Endothelial cell of umbilical vein (primary cell): ENCODE measurements around the gene CDC7. TPM values are rescaled to one million over a fixed set of nuclear protein-coding genes. Genes with fewer than 3 reads are reported as not detected.

Experiments used
- BruUV-seq: library from RNA; stranded (reverse); fragments of 400-500 nt; replicated peaks from 2 replicates; lab custom pipeline; 2021; lab: Mats Ljungman, UMichigan
- CTCF ChIA-PET: fragments of 300-600, 350-600 bp; sonication (Branson Sonifier 250); formaldehyde crosslinking; loops from one replicate; lab custom pipeline; 2021; ENCODE audit warnings: antibody characterized with exemption, inconsistent platforms; lab: Charles Lee
- POLR2A ChIA-PET: fragments of 300-600, 350-600 bp; sonication (Branson Sonifier 250); formaldehyde crosslinking; loops from one replicate; lab custom pipeline; 2021; ENCODE audit warnings: antibody characterized with exemption, inconsistent platforms; lab: Charles Lee
- DNase-seq: peaks from one replicate; pipeline ENCODE4 v3.0.0-alpha.2; 2011; ENCODE audit warnings: low read depth, low spot score
- FAIRE-seq: peaks from 2 replicates; lab custom pipeline; 2011; peaks lifted over from hg19 to GRCh38; lab: Jason Lieb, UNC
- H2AFZ ChIP-seq: 2 replicates; pipeline ENCODE4 v1.6.0; 2012; ENCODE audit warnings: low read depth, low read length, control low read depth, inconsistent platforms
- H3K27ac ChIP-seq: 2 replicates; pipeline ENCODE4 v1.5.1; 2011; ENCODE audit warnings: low read depth, mild to moderate bottlenecking, control low read depth, low read length, moderate library complexity; ENCODE audit not compliant: insufficient read depth
- H3K27me3 ChIP-seq, 2 experiments: 2 replicates each; pipeline versions ENCODE4 v1.6.0 to v1.6.1; 2011; ENCODE audit warnings: low read length in 2 of 2, mixed read lengths in 1 of 2; ENCODE audit not compliant: control insufficient read depth in 2 of 2, insufficient read depth in 2 of 2
- H3K36me3 ChIP-seq, 2 experiments: 2 replicates in 1 of 2; 3 replicates in 1 of 2; pipeline ENCODE4 v1.5.1; 2011; ENCODE audit warnings: low read length in 2 of 2, mild to moderate bottlenecking in 1 of 2, moderate library complexity in 1 of 2; ENCODE audit not compliant: control insufficient read depth in 2 of 2, insufficient read depth in 2 of 2; ENCODE audit errors: extremely low read depth in 1 of 2
- H3K4me1 ChIP-seq: 3 replicates; pipeline ENCODE4 v1.5.1; 2011; ENCODE audit warnings: mild to moderate bottlenecking, low read length; ENCODE audit not compliant: control insufficient read depth, insufficient read depth; ENCODE audit errors: extremely low read depth
- H3K4me2 ChIP-seq: 2 replicates; pipeline ENCODE4 v1.6.1; 2011; ENCODE audit warnings: low read length, control low read depth, mixed read lengths; ENCODE audit not compliant: insufficient read depth
- H3K4me3 ChIP-seq, 3 experiments: fragments of 200-600 bp in 1 of 3; sonication (generic), shearing (Covaris generic) in 1 of 3; replicated peaks in 1 of 3; 2 replicates each; pipeline ENCODE4 v1.5.1; 2011 to 2016; ENCODE audit warnings: control low read depth in 3 of 3, low read length in 3 of 3, mild to moderate bottlenecking in 2 of 3, inconsistent platforms in 1 of 3, low read depth in 1 of 3, moderate library complexity in 1 of 3; ENCODE audit not compliant: insufficient read depth in 1 of 3
- H3K79me2 ChIP-seq: 2 replicates; pipeline ENCODE4 v1.6.0; 2012; ENCODE audit warnings: low read length, inconsistent platforms; ENCODE audit not compliant: control insufficient read depth, insufficient read depth
- H3K9ac ChIP-seq: replicated peaks from 2 replicates; pipeline ENCODE3; 2011; ENCODE audit warnings: low read length, control low read depth; ENCODE audit not compliant: insufficient read depth; ENCODE audit errors: extremely low read depth
- H3K9me1 ChIP-seq: replicated peaks from 3 replicates; pipeline ENCODE4 v1.6.0; 2011; ENCODE audit warnings: mild to moderate bottlenecking, low read length; ENCODE audit not compliant: control insufficient read depth, insufficient read depth; ENCODE audit errors: extremely low read depth
- H3K9me3 ChIP-seq: replicated peaks from 2 replicates; pipeline ENCODE4 v1.5.1; 2012; ENCODE audit warnings: low read length, inconsistent platforms; ENCODE audit not compliant: control insufficient read depth, insufficient read depth
- H4K20me1 ChIP-seq: replicated peaks from 2 replicates; pipeline ENCODE3; 2011; ENCODE audit warnings: mild to moderate bottlenecking, low read length; ENCODE audit not compliant: control insufficient read depth, insufficient read depth; ENCODE audit errors: extremely low read depth
- CTCF ChIP-seq, 2 donors: IDR thresholded peaks; 1 replicate in 1 of 2; 2 replicates in 1 of 2; pipeline ENCODE4 v1.5.1; 2011; ENCODE audit warnings: low read length in 2 of 2, mild to moderate bottlenecking in 2 of 2, moderate library complexity in 2 of 2, control low read depth in 1 of 2, inconsistent platforms in 1 of 2, low read depth in 1 of 2; ENCODE audit not compliant: insufficient read depth in 1 of 2; ENCODE audit errors: extremely low read depth in 1 of 2
- EZH2 ChIP-seq: IDR thresholded peaks from 2 replicates; pipeline ENCODE4 v1.6.1; 2012; ENCODE audit warnings: borderline replicate concordance, low read depth, mild to moderate bottlenecking, moderate library complexity, low read length, inconsistent platforms; ENCODE audit not compliant: severe bottlenecking
- FOS ChIP-seq: IDR thresholded peaks from 2 replicates; pipeline ENCODE4 v1.6.1; 2011; ENCODE audit warnings: mild to moderate bottlenecking, low read length, moderate library complexity, borderline replicate concordance; ENCODE audit not compliant: insufficient read depth
- GATA2 ChIP-seq: IDR thresholded peaks from 2 replicates; pipeline ENCODE4 v1.7.0; 2011; ENCODE audit warnings: low read depth, mild to moderate bottlenecking, moderate library complexity, mixed read lengths, low read length; ENCODE audit not compliant: insufficient read length, insufficient read depth
- JUN ChIP-seq: IDR thresholded peaks from 2 replicates; pipeline ENCODE4 v1.6.1; 2011; ENCODE audit warnings: borderline replicate concordance, low read depth; ENCODE audit not compliant: insufficient read length, insufficient read depth
- MAX ChIP-seq: IDR thresholded peaks from 2 replicates; pipeline ENCODE4 v1.6.1; 2011; ENCODE audit not compliant: insufficient read depth, insufficient read length
- MYC ChIP-seq: IDR thresholded peaks from one replicate; pipeline ENCODE4 v1.6.1; 2011; ENCODE audit warnings: mild to moderate bottlenecking, low read depth, low read length
- POLR2A ChIP-seq: IDR thresholded peaks from 2 replicates; pipeline ENCODE4 v1.6.1; 2012; ENCODE audit warnings: low read depth, mild to moderate bottlenecking, control low read depth, low read length
- POLR2AphosphoS5 ChIP-seq: IDR thresholded peaks from 2 replicates; pipeline ENCODE4 v1.6.1; 2012; ENCODE audit warnings: low read depth, mild to moderate bottlenecking, control low read depth, low read length, moderate library complexity; ENCODE audit not compliant: insufficient read depth
- dilution Hi-C: fragments of 300-500 bp; cut with MboI; formaldehyde crosslinking; loops from one replicate; pipeline ENCODE4 v1.15.0; 2019; ENCODE audit warnings: low sequenced_read_pairs; ENCODE audit not compliant: extremely low pct_ligation_motif_present
- intact Hi-C: fragments of 100-400 bp; cut with micrococcal nuclease; formaldehyde crosslinking; loops from one replicate; pipeline ENCODE4 v1.10.0; 2022
- polyA plus RNA-seq, 4 experiments: library from polyadenylated mRNA; depleted of rRNA in 3 of 4; stranded (reverse) in 3 of 4; unstranded in 1 of 4; fragments of >200 nt; gene quantifications; 2 replicates each; pipeline versions ENCODE4 v1.2.1 to v1.2.3, GENCODE V29; 2011 to 2012; ENCODE audit warnings: missing spikeins in 1 of 4
- total RNA-seq: library from RNA; stranded (reverse); gene quantifications from 2 replicates; pipeline ENCODE4 v1.2.3, GENCODE V29; 2021

Gene CDC7
- total and polyA plus RNA-seq, 2 donors (not counting 3 experiments of a cell fraction or from before 2014, with no cell fraction given) = 3.9 to 11.7 TPM

GRCh38 chr1:91564888-91565701, 64.4 kb downstream of the CDC7 start:
- Histone ChIP-seq H3K36me3 (no peaks in the 10 kb centered on the region), H3K9ac (no peak overlapping the region), H3K4me3 (no peak overlapping the region), H3K4me2 (no peak overlapping the region), H3K27me3 (no peaks in the 10 kb centered on the region), H3K9me3 (no peaks in the 10 kb centered on the region), H4K20me1 (no peaks in the 10 kb centered on the region), H3K4me1 (peaks cover 17% of the 10 kb centered on the region), H2AFZ (no peak overlapping the region), H3K9me1 (no peaks in the 10 kb centered on the region), H3K79me2 (no peaks in the 10 kb centered on the region), H3K27ac (no peak overlapping the region)
- ChIA-PET CTCF (interaction anchor here (2.0 to 2.1 kb wide), 2 partner anchors 10 to 11 kb away, joined by 4 to 7 read pairs; no protein-coding TSS in a partner anchor), POLR2A (no interaction called here)
- FAIRE-seq = no peak
- intact Hi-C loops = no loop called here
- no peak for DNase-seq
- no TSS peak for BruUV-seq
- TF ChIP-seq MYC (no peak), POLR2AphosphoS5 (no peak), EZH2 (no peak), POLR2A (no peak), JUN (no peak), CTCF (IDR thresholded peaks at IDR 0.05; ENCODE audit: extremely low read depth in 1 of 2, insufficient read depth in 1 of 2, low read depth in 1 of 2, low read length in 2 of 2) (no peak), FOS (no peak), GATA2 (no peak), MAX (no peak)
- dilution Hi-C loops = no loop called here
